Smooth muscle cell of the pulmonary artery (primary cell): ENCODE results near the gene BUB1B. TPM values are rescaled to one million over a fixed set of nuclear protein-coding genes. Genes with fewer than 3 reads are reported as not detected.

Experiments used
- total RNA-seq: library from RNA; depleted of rRNA; stranded (reverse); fragments of >200 nt; gene quantifications from 2 replicates; pipeline ENCODE4 v1.2.3, GENCODE V29; 2014

Gene BUB1B
- 2.9 and 7.0 TPM in 2 replicates for total RNA-seq

GRCh38 chr15:40160689-40161688 lies at the start of gene BUB1B:
Gene BUB1B (plus strand): TSS chr15:40161069. CDS start chr15:40161221, 152 bp downstream.

GRCh38 chr15:40238532-40239403 lies 77.9 kb downstream of the BUB1B start, which contains the start of gene PAK6:
Gene PAK6 (plus strand): TSS chr15:40239063. CDS start chr15:40264786, 25,723 bp downstream.

Other genes with a start within 250 kb of the BUB1B start
- gene GPR176, start 240.8 kb upstream of the BUB1B start, total RNA-seq, result 147 and 182 TPM in 2 replicates
- gene EIF2AK4, start 227.0 kb upstream of the BUB1B start, total RNA-seq, result 77.0 and 80.5 TPM in 2 replicates
- gene SRP14, start 121.9 kb upstream of the BUB1B start, total RNA-seq, result 187 and 197 TPM in 2 replicates
- 2.0 and 3.8 TPM in 2 replicates for gene BMF, start 52.2 kb upstream of the BUB1B start, total RNA-seq
- gene PAK6, start 78.0 kb downstream of the BUB1B start, total RNA-seq, result 0.13 TPM in 2 replicates
- gene ANKRD63, start 122.0 kb downstream of the BUB1B start, total RNA-seq, result not detected in 2 replicates
- 0.07 and 0.43 TPM in 2 replicates for gene PLCB2, start 146.9 kb downstream of the BUB1B start, total RNA-seq
- 26.2 and 32.5 TPM in 2 replicates for gene INAFM2, start 162.6 kb downstream of the BUB1B start, total RNA-seq
- 49.3 and 91.9 TPM in 2 replicates for gene CCDC9B, start 179.9 kb downstream of the BUB1B start, total RNA-seq
- not detected in 2 replicates for gene PHGR1, start 190.0 kb downstream of the BUB1B start, total RNA-seq
- gene DISP2, start 197.2 kb downstream of the BUB1B start, total RNA-seq, result 0.13 and 0.17 TPM in 2 replicates
- 14.0 and 20.7 TPM in 2 replicates for gene KNSTRN, start 221.7 kb downstream of the BUB1B start, total RNA-seq
- gene IVD, start 244.7 kb downstream of the BUB1B start, total RNA-seq, result 63.4 and 84.4 TPM in 2 replicates